Neural crest cell (in vitro differentiated cells): Measurements from ENCODE around the gene TMEM184C. TPM values are rescaled to one million over a fixed set of nuclear protein-coding genes. Genes with fewer than 3 reads are reported as not detected.

Experiments used
- DNase-seq: peaks from one replicate; pipeline ENCODE4 v3.0.0; 2021; ENCODE audit warnings: low read depth, mixed read lengths, low spot score
- H3K27ac Mint-ChIP-seq: one replicate; pipeline ENCODE4 v1.8.0; 2021; ENCODE audit warnings: mild to moderate bottlenecking, mixed read lengths; ENCODE audit not compliant: unreplicated experiment
- H3K27me3 Mint-ChIP-seq: 2 replicates; pipeline ENCODE4 v1.8.0; 2021; ENCODE audit warnings: low read depth, mild to moderate bottlenecking, mixed read lengths
- H3K36me3 Mint-ChIP-seq: 2 replicates; pipeline ENCODE4 v1.8.0; 2021; ENCODE audit warnings: low read depth, mild to moderate bottlenecking, mixed read lengths
- H3K4me1 Mint-ChIP-seq: 2 replicates; pipeline ENCODE4 v1.8.0; 2021; ENCODE audit warnings: mixed read lengths
- H3K4me3 Mint-ChIP-seq: one replicate; pipeline ENCODE4 v1.8.0; 2021; ENCODE audit warnings: mild to moderate bottlenecking, mixed read lengths
- H3K9me3 Mint-ChIP-seq: 2 replicates; pipeline ENCODE4 v1.8.0; 2021; ENCODE audit warnings: mixed read lengths
- total RNA-seq: library from RNA; stranded (reverse); gene quantifications from 2 replicates; pipeline ENCODE4 v1.2.1, GENCODE V29; 2021
- TF ChIP-seq, protein P1 (sequence below): fragments of 200-600 bp; sonication (generic); conservative IDR thresholded peaks from 2 replicates; pipeline ENCODE4 v1.5.0; 2021; ENCODE audit warnings: antibody characterized with exemption, mild to moderate bottlenecking

The TMEM184C gene
- total RNA-seq, 1 donor from 2014 or later: 36.4 TPM

DNA sequence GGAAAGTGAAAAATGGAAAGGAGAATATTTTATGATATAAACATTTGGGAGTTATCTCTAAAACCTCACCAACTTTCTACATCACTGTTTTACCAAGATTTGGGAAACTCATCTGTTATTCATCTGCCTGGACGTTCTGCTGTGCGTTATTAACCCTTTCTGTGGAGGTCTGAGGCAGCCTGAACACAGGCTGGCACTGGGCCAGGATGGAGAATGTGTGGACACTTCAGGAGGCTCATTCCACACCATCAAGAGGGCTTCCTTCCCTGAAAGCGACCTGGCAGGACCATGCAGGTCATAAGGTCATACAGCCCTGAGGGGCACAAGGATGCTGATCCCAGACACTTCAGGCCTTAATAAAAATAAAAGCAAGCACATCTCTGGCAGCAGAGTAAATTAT is 31.2 kb upstream of the TMEM184C start:
- H3K4me1 Mint-ChIP-seq: peaks cover 51% of the 10 kb centered on the region
- no peak overlapping the region for H3K4me3 Mint-ChIP-seq
- TF ChIP-seq, protein P1, sequence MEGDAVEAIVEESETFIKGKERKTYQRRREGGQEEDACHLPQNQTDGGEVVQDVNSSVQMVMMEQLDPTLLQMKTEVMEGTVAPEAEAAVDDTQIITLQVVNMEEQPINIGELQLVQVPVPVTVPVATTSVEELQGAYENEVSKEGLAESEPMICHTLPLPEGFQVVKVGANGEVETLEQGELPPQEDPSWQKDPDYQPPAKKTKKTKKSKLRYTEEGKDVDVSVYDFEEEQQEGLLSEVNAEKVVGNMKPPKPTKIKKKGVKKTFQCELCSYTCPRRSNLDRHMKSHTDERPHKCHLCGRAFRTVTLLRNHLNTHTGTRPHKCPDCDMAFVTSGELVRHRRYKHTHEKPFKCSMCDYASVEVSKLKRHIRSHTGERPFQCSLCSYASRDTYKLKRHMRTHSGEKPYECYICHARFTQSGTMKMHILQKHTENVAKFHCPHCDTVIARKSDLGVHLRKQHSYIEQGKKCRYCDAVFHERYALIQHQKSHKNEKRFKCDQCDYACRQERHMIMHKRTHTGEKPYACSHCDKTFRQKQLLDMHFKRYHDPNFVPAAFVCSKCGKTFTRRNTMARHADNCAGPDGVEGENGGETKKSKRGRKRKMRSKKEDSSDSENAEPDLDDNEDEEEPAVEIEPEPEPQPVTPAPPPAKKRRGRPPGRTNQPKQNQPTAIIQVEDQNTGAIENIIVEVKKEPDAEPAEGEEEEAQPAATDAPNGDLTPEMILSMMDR: no peak
- H3K27ac Mint-ChIP-seq: no peak overlapping the region
- peaks cover 8% of the 10 kb centered on the region for H3K9me3 Mint-ChIP-seq
- no peak for DNase-seq
- no peaks in the 10 kb centered on the region for H3K27me3 Mint-ChIP-seq
- no peaks in the 10 kb centered on the region for H3K36me3 Mint-ChIP-seq

DNA sequence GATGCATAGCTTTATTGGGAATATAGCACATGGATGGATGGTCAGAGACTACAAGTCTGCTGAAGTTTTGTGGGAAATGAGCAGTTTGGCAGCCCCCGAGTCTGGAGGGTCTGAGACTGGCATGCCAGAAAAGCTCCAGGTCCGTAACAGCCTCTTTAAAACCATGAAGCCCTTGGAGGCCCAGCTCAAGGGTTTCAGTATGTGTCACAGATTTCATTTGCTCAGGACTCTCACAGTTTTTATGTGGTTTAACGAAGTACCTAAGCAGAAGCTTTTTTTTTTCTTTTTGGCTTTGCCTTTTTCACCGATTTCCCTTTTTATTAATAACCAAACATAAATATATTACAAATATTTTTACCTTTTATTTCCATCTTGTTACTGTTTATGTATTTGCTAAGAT is 30.6 kb upstream of the TMEM184C start:
- no peak for DNase-seq
- Mint-ChIP-seq H3K4me1 (peaks cover 56% of the 10 kb centered on the region), H3K27me3 (no peaks in the 10 kb centered on the region), H3K36me3 (no peaks in the 10 kb centered on the region), H3K27ac (no peak overlapping the region), H3K4me3 (no peak overlapping the region), H3K9me3 (peaks cover 8% of the 10 kb centered on the region)
- TF ChIP-seq, protein P1: no peak

DNA sequence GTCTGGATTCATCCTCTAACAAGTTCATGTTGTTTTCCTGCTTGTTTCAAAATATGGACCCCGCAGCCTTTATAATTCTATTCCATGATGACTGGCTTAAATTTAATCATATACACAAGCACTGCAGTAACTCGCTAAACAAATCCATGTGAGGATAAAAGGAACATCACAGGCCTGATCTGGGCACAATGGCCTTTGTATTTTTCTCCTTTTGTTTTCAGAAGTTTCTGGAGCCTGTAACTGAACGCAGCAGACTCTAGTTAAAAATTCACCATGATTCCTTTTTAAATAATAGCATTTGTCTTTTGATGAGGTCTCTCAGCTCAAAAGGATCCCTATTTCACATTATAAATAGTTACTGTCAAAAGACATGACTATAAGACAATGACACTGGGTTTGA is 30.2 kb upstream of the TMEM184C start:
- H3K27ac Mint-ChIP-seq: no peak overlapping the region

DNA sequence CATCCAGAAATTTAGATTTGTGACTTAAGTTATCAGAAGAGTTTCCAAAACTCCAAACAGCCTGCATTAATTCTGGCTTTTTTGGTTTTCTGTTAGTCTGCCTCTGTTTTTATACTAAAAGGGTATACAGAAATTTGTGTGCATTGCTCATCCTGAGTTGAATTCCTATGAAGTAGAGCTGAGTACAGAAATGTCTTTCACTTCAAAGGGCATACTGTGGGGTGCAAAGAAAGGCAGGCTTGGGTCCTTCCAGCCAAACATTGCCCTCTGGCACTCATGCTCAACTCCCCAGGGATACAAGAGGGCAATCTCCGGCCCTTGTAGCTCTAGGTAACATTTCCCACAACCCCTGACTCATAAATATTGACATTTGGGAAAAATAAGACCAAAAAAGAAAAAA is 27.6 kb upstream of the TMEM184C start:
- peaks cover 51% of the 10 kb centered on the region for H3K4me1 Mint-ChIP-seq
- no peaks in the 10 kb centered on the region for H3K36me3 Mint-ChIP-seq
- H3K27ac Mint-ChIP-seq: peak overlapping the region; percentile 68

More for the DNA sequence above, 30.2 kb upstream of the TMEM184C start:
- Mint-ChIP-seq H3K4me1 (peaks cover 56% of the 10 kb centered on the region), H3K4me3 (no peak overlapping the region), H3K9me3 (peaks cover 5% of the 10 kb centered on the region), H3K27me3 (no peaks in the 10 kb centered on the region), H3K36me3 (no peaks in the 10 kb centered on the region)
- DNase-seq: no peak
- TF ChIP-seq, protein P1: no peak

DNA sequence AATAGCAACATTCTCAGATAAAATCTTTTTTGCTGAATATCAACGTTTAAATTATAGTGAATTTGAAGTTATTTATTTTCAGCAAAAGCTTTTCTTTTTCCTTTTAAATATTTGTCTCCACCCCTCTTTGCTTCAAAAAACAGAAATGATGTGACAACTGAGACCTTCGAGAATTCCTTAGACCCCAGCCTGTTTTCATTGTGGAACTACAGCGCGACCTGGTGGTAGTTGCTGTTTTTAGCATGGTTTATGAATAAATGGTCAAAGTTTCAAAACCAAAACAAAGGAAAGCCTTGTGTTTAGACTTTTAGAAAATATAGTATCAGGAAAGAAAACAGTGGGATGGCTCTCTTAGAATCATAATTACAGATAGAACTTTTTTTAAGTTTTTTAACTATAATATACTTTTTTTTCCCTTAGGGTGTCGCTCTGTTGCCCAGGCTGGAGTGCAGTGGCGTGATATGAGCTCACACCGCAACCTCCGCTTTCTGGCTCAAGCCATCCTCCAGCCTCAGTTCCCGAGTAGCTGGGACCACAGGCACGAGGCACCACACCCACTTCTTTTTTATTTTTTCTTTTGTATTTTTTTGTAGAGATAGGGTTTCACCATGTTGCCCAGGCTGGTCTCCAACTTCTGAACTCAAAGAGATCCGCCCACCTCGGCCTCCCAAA is 26.8 kb upstream of the TMEM184C start:
- DNase-seq: peak; percentile 81
- Mint-ChIP-seq H3K27ac (no peak overlapping the region), H3K9me3 (peaks cover 1% of the 10 kb centered on the region), H3K27me3 (no peaks in the 10 kb centered on the region), H3K4me3 (no peak overlapping the region), H3K36me3 (no peaks in the 10 kb centered on the region), H3K4me1 (peaks cover 49% of the 10 kb centered on the region)
- TF ChIP-seq, protein P1: peak; percentile 91

More for the DNA sequence above, 27.6 kb upstream of the TMEM184C start:
- TF ChIP-seq, protein P1: no peak
- peak overlapping the region; percentile 20 for H3K4me3 Mint-ChIP-seq
- DNase-seq: no peak
- H3K27me3 Mint-ChIP-seq: no peaks in the 10 kb centered on the region
- H3K9me3 Mint-ChIP-seq: peaks cover 2% of the 10 kb centered on the region
